Measurements from ENCODE around the gene GRK6. TPM values are rescaled to one million over a fixed set of nuclear protein-coding genes. Genes with fewer than 3 reads are reported as not detected.

Gene GRK6
- total RNA-seq, 2 experiments from 2014 or later = 113 to 115 TPM

- no peak for DNase-seq
- H3K4me3 Mint-ChIP-seq = peak overlapping the region; percentile 85
- H3K27me3 Mint-ChIP-seq = no peaks in the 10 kb centered on the region
- H3K36me3 Mint-ChIP-seq = peaks cover 31% of the 10 kb centered on the region
- H3K27ac Mint-ChIP-seq = peak overlapping the region; percentile 89
- H3K4me1 Mint-ChIP-seq = peaks cover 40% of the 10 kb centered on the region
- no peaks in the 10 kb centered on the region for H3K9me3 Mint-ChIP-seq
Observed at GRCh38 chr5:177470759-177471536, 44.5 kb downstream of the GRK6 start.

GRCh38 chr5:177471610-177472356, 45.3 kb downstream of the GRK6 start:
- H3K36me3 Mint-ChIP-seq = peaks cover 24% of the 10 kb centered on the region
- H3K27me3 Mint-ChIP-seq = no peaks in the 10 kb centered on the region
- no peaks in the 10 kb centered on the region for H3K9me3 Mint-ChIP-seq
- H3K4me3 Mint-ChIP-seq = peak overlapping the region; percentile 85
- peak overlapping the region; percentile 89 for H3K27ac Mint-ChIP-seq
- peaks cover 47% of the 10 kb centered on the region for H3K4me1 Mint-ChIP-seq
- DNase-seq = peak; percentile 77

GRCh38 chr5:177472460-177473442, 46.3 kb downstream of the GRK6 start:
- Mint-ChIP-seq H3K27me3 (no peaks in the 10 kb centered on the region), H3K27ac (peak overlapping the region; percentile 89), H3K9me3 (no peaks in the 10 kb centered on the region), H3K4me3 (peak overlapping the region; percentile 85), H3K36me3 (peaks cover 16% of the 10 kb centered on the region), H3K4me1 (peaks cover 50% of the 10 kb centered on the region)
- DNase-seq = peak; percentile 90

GRCh38 chr5:177473443-177474001, 47.0 kb downstream of the GRK6 start, which contains the start of gene DBN1:
DBN1 (minus strand) TSS chr5:177473634; CDS start chr5:177473521, 113 bp downstream.
- peaks cover 12% of the 10 kb centered on the region for H3K36me3 Mint-ChIP-seq

GRCh38 chr5:177474002-177474476, 47.6 kb downstream of the GRK6 start:
- no peak for DNase-seq
- Mint-ChIP-seq H3K36me3 (peaks cover 14% of the 10 kb centered on the region), H3K9me3 (no peaks in the 10 kb centered on the region), H3K27ac (peak overlapping the region; percentile 70), H3K4me3 (peak overlapping the region; percentile 79), H3K27me3 (no peaks in the 10 kb centered on the region), H3K4me1 (peaks cover 61% of the 10 kb centered on the region)

More at GRCh38 chr5:177473443-177474001, 47.0 kb downstream of the GRK6 start, which contains the start of gene DBN1:
- Mint-ChIP-seq H3K9me3 (no peaks in the 10 kb centered on the region), H3K27ac (peak within 1 kb of the TSS; percentile 89), H3K4me1 (peaks cover 56% of the 10 kb centered on the region), H3K27me3 (no peaks in the 10 kb centered on the region), H3K4me3 (peak within 1 kb of the TSS; percentile 85)
- peak; percentile 59 for DNase-seq

- H3K9me3 Mint-ChIP-seq = no peaks in the 10 kb centered on the region
- H3K27me3 Mint-ChIP-seq = no peaks in the 10 kb centered on the region
- H3K4me1 Mint-ChIP-seq = peaks cover 68% of the 10 kb centered on the region
- H3K27ac Mint-ChIP-seq = peak overlapping the region; percentile 65
- peaks cover 16% of the 10 kb centered on the region for H3K36me3 Mint-ChIP-seq
- H3K4me3 Mint-ChIP-seq = no peak overlapping the region
- DNase-seq = no peak
Observed at GRCh38 chr5:177474846-177475562, 48.5 kb downstream of the GRK6 start.

- Mint-ChIP-seq H3K27ac (peak overlapping the region; percentile 90), H3K4me1 (peaks cover 67% of the 10 kb centered on the region), H3K36me3 (peaks cover 16% of the 10 kb centered on the region), H3K27me3 (no peaks in the 10 kb centered on the region), H3K9me3 (no peaks in the 10 kb centered on the region), H3K4me3 (peak overlapping the region; percentile 13)
- peak; percentile 64 for DNase-seq
Observed at GRCh38 chr5:177475563-177476427, 49.3 kb downstream of the GRK6 start.

- Mint-ChIP-seq H3K27me3 (no peaks in the 10 kb centered on the region), H3K4me3 (no peak overlapping the region)
- no peak for DNase-seq
Observed at GRCh38 chr5:177476531-177477233, 50.2 kb downstream of the GRK6 start.

GRCh38 chr5:177477701-177478477, 51.4 kb downstream of the GRK6 start:
- Mint-ChIP-seq H3K27ac (peak overlapping the region; percentile 97), H3K36me3 (peaks cover 8% of the 10 kb centered on the region), H3K27me3 (no peaks in the 10 kb centered on the region), H3K9me3 (no peaks in the 10 kb centered on the region), H3K4me3 (no peak overlapping the region), H3K4me1 (peaks cover 54% of the 10 kb centered on the region)
- DNase-seq = no peak

More at GRCh38 chr5:177476531-177477233, 50.2 kb downstream of the GRK6 start:
- Mint-ChIP-seq H3K4me1 (peaks cover 58% of the 10 kb centered on the region), H3K36me3 (peaks cover 12% of the 10 kb centered on the region), H3K27ac (peak overlapping the region; percentile 90), H3K9me3 (no peaks in the 10 kb centered on the region)

- Mint-ChIP-seq H3K4me3 (peak overlapping the region; percentile 56), H3K9me3 (no peaks in the 10 kb centered on the region), H3K27ac (peak overlapping the region; percentile 97), H3K36me3 (peaks cover 8% of the 10 kb centered on the region), H3K27me3 (no peaks in the 10 kb centered on the region), H3K4me1 (peaks cover 52% of the 10 kb centered on the region)
- peak; percentile 66 for DNase-seq
Observed at GRCh38 chr5:177478711-177479646, 52.5 kb downstream of the GRK6 start.

GRCh38 chr5:177479774-177480173, 53.3 kb downstream of the GRK6 start:
- Mint-ChIP-seq H3K4me1 (peaks cover 45% of the 10 kb centered on the region), H3K27ac (peak overlapping the region; percentile 97), H3K4me3 (no peak overlapping the region), H3K9me3 (no peaks in the 10 kb centered on the region), H3K36me3 (peaks cover 8% of the 10 kb centered on the region), H3K27me3 (no peaks in the 10 kb centered on the region)
- DNase-seq = no peak
